DMS153 treated with DMSO at 0.1 percent for 48 hours (cell line): ENCODE results near the gene UQCC2.

Experiments
- DNase-seq: peaks from one replicate; lab custom pipeline; 2025; ENCODE audit not compliant: unreplicated experiment; lab: John Stamatoyannopoulos, UW

UQCC2 gene

DNA sequence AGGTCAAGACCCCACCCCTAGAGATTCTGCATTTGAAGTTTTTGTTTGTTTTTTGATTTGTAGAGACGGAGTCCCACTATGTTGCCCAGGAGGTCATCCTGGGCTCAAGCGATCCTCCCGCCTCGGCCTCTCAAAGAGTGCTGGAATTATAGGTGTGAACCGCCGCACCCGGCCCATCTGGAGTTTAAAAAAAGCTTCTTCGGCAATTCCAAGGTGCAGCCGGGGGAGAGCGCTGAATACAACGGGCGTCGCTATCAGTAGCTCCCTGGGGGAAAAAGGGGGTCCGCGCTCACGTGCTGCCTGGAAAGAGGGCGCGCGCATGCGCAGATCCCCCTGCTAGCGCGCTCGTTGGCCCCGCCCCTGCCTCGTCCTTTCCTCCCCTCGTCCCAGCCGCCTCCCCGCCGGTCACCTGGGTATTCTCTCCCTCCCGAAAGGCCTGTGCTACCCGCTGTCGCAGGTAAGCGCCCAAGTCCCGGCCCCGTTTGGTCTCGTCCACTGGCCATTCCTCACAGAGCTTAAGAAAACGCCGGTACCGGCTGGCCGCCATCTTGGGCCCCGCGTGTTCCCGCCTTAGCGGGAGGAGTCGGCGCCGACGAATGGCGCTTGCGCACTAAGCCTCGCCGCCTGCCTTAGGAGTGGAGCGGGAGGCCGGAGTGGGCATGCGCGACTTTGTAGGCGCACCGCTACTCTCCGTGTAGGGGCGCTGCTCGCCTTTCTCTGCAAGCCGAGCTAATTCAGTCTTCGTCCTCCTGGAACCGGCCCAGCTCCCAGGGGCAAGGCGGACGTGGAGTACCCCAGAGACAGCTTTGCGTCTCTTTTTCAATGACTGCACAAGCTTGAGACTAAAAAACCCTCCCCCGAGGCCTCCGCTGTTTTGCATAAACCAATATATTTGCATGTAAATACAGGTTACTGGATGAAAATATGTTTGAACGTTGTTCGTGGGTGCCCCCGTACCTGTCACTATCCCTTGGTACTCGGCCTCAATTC lies at the start of gene UQCC2:
UQCC2 (minus strand) TSS at position 561 of the 990 bp plus-strand sequence; CDS start at position 547, 14 bp downstream.
- peak; percentile 98 for DNase-seq

DNA sequence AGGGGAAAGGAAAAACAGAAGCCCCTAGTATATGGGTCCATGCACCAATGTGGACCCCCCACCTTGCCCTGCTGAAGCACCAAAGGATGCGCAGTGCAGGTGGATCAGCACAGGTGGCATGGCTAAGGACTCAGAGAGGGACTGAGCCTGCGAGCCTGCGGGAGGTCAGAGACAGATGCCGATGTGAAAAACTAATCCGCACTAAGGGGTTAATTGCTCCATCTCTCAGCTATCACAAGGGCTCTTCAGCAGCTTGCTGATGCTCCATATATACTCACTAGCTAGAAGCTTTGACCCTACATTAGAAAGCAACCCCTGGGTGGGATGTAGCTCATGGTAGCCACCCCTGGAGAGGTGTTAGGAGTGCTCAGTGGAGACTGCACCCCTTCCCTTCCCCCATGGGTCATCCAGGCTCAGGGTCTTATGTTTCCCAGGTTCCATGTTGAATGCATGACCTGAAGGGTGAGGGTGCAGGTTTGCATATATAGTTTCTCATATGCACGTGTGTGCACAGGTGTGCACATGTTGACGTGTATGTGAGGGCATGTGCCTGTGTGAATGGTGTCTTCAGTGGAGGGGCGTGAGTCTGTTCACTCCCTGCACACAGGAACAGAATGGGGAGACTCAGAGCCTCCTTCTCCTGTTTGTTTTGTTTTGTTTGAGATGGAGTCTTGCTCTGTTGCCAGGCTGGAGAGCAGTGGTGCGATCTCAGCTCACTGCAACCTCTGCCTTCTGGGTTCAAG lies 48.6 kb upstream of the UQCC2 start:
- no peak for DNase-seq

DNA sequence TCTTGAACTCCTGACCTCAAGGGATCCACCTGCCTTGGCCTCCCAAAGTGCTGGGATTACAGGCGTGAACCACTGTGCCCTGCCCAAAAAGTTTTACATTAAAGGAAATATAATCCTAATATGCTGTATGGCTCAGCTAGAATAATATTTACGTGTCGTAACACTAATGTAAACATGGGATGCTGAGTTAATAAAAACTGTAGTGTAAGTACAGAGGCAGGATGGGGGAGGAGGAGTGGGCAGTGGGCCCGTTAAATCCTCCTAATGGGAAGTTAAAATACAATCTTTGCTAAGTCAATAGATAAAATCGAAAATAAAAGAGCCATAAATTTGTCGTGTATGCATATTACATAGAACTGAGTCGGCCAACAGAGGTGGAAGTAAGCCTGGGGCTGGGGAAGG lies 47.3 kb upstream of the UQCC2 start:
- peak; percentile 24 for DNase-seq

DNA sequence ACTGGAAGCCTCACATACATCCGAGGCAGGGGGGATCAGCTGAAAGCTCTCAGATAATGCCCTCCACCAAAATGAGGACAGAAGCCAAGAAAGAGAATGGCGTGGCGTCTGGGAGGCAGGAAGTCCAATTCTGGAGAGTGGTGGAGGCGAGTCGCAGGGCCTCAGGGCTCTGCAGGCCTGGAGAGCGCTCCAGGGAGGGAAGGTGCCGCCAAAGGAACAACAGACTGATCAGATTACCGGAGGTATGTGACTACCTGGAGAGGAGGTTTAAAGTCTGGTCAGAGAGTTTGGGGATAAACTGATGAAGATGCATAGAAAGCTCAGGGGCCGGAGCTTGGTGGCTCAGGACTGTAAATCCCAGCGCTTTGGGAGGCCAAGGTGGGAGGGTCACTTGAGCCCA lies 46.4 kb upstream of the UQCC2 start:
- DNase-seq = no peak

DNA sequence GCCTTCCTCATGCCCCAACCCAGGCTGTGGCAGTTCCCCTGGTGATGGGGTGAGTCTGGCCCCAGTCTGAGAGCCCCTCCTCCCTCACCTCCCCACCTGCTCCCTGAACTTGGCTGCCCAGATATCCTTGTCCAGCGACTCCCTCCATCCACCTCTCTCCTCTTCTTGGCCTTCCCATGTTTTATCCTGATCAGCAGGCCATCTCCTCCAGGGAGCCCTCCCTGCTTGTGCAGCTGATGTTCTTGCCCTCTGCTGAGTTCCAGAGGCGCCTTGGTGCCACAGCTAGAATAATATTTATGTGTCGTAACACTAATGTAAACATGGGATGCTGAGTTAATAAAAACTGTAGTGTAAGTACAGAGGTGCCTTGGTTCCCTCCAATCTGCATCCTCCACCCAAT lies 45.6 kb upstream of the UQCC2 start:
- no peak for DNase-seq

DNA sequence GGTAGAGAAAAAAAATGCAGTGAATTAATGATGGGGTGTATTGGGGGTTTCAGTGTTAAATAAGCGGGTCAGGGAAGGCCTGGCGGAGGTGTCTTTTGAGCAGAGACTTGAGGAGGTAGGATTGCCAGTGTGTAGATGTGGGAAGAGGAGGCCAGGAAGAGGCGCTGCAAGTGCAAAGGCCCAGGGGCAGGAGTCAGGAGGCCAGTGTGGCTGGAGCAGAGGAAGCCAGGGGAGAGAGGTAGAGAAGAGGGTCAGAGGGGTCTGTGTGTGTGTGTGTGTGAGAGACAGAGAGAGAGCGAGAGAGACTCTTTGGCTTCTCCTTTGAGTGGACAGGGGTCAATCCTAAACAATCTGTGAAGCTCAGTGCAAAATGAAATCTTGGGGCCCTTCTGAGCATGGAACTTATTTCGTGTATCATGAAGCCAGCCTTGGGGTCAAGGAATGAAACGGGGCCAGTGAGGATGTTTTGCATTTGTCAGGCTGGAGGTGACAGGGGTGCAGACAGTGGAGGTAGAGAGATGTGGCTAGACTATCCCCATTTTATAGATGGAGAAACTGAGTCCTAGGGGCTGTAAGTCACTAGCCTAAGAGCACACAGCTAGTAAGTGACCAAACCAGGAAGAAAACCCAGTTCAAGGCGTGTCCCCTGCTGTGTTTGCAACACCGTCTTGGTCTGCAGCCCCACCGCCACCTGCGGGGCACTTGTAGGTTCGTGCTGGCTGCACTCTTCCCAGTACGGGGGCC lies 44.9 kb upstream of the UQCC2 start:
- no peak for DNase-seq

DNA sequence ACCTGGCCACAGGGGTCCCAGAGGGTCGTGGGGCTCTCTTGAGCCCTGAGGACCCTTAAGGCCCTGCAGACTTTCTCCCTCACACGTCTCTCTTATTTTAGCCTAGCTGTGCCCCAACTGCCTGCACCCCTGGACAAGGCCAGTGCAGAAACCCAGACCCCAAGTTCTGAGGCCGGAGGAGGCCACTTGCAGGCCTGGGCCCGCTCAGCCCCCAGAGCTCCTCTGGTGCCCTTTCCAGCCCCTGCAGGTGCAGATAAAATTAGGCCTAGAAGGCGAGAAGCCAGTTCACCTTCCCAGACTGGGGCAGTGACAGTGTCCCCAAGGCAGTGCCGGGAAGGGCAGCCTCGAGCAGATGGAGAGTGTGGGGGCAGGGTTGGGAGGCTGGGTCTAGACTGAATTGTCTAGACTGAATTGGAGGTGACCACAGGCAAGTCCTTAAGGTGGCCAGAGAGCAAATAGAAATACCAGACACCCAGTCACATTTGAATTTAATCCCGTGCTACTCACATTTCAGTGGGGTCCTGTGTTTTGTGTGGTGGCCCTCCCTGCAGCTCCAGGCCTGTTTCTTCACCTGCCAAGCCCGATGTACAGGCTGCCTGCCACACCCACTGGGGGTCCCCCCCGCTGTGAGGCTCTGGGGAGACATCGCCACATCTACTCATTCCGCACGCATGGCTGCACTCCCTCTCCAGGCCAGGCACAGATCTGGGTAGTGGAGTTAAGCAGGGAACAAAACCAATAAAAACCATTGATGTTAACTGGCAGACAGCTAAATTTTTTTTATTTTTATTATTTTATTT lies 43.8 kb upstream of the UQCC2 start:
- no peak for DNase-seq

DNA sequence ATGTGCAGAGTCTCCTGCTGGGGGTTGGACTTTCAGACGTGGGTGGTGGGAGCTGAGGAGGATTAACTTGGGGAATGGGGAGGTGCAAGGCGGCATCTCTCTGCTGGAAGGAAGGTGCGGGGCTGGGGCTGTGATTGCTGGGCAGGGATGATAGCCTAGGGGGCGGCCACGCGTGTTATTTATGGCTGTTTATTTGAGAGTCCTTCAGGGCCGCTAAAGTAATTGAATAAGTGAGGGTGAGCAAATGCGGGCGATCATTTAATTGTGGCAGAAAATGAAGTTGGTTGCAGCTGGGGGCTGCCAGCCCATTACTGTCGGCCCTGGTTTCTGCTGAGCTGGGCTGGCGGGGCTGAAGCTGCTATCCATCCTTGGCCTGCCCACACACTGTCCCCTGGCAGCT lies 42.7 kb upstream of the UQCC2 start:
- no peak for DNase-seq

DNA sequence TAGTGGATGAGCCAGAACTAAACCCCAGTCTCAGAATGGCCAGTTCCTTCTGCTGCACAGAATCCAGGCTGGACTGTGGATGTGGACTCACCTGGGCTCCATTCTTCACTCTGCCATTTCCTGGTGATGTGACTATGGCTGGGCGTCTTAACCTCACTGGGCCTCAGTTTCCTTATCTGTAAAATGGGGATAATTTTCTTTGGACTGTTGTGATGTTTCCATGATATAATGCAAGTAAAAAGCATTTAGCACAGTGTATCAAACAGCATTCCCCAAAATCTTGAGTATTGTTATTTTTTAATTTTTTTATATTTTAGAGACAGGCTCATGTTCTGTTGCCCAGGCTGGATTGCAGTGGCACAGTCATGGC lies 41.1 kb upstream of the UQCC2 start:
- no peak for DNase-seq

DNA sequence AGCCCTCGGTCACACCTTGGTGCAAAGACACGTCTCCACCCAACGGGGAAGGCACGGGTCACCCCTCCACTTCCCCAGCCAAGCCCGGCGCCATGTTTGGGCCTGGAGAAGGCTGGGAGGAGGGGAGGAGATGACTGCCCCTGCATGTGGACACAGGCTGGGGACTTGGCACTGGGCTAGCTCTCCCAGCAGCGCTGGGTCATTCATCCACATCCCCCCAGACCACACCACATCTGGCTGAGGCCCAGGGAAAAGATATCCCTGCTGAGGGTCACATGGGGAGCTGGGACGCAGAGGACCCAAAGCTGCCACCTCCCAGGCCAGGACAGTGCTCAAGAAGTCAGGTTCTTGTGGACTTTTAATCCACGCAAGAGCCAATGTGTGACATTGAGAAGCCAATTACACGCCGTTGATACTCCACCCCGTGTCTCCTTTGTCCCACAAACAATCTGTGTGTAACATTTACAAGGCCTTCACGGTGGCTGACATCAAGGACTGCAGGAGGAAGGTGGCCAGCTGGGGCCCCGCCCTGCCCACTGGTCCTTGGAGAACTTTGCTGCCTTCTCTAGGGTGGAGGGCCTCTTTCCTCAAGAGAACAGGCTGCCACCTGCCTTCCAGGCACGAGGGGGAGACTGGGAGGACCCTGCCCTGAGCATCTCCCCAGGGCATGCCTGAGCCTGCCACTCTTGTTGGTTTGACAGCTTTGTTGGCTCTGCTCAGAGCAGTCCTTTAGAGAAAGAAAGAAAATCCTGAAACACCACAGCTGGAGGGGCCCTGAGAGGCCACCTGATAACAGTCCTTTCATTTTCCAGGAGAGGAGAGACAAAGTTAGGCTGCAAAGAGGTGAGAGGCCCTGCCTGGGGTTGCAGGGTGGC lies 40.5 kb upstream of the UQCC2 start:
- peak; percentile 40 for DNase-seq

DNA sequence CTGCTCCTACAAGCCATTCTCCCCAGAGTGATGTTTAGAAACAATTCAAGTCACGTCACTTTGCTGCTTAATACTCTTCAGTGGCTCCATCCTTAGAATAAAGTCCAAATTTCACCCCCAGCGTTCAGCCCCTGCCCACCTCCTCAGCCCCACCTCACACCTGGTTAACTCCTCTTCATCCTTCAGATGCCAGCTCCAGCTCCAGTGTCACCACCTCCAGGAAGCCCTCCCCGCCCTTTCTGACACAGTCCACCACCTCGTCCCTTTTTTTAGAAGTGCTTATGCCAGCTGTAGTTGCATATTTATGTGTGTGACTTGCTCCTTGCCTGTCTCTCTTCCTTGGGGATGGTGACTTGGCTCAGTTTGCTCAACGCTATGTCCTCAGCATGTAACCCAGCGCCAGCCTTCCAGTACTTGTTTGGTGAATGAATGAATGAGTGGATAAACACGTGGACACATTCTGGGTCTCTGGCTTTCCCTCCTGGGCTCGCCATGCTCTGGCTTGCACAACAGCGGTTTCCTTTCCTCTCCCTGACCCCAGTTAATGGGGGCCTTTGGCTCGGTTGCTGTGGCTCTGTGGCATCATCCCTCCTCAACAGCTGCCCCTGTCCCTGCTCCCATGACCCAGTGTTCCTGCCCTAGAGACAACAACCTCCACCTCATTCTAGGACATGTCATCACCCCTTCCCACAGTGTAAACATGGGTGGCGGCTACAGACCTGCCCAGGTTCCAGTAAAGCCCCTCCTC lies 38.9 kb upstream of the UQCC2 start:
- no peak for DNase-seq

DNA sequence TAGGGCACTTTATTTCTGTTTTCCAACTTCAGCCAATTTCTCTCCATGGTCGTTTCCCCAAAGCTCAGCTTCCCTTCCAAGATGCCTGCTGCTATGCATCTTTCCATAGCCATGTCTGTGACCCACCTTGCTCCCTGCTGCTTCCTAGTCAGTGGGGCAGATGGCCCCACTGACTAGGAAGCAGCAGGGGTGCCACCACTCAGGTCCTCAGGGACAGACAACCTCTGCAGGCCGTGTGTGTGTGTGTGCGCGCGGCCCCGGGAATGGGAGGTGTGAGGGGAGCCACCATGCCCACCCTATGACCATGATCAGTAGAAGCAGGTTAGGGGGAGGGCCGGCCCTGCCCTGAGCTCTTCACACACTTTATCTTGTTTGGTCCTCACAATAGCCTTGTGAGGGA lies 37.9 kb upstream of the UQCC2 start:
- no peak for DNase-seq

DNA sequence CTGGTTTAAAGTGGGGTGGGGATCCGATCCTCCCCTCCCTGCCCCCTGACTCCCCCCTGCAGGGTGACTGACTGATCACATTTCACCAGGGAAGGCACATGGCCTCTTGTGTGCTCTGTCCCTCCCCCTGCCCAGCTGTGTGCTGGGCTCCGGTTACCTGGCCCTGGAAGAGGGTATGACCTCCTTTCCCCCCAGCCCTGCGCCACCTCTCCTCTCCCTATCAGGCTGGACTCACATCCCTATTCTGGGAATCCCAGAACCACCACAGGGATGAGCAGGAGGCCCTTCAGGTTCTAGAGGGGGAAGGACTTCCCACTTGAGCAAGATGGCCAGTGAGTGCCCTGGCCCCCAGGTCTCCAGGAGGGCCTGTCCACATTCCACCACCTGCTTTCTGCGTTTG lies 37.3 kb upstream of the UQCC2 start:
- DNase-seq = no peak

DNA sequence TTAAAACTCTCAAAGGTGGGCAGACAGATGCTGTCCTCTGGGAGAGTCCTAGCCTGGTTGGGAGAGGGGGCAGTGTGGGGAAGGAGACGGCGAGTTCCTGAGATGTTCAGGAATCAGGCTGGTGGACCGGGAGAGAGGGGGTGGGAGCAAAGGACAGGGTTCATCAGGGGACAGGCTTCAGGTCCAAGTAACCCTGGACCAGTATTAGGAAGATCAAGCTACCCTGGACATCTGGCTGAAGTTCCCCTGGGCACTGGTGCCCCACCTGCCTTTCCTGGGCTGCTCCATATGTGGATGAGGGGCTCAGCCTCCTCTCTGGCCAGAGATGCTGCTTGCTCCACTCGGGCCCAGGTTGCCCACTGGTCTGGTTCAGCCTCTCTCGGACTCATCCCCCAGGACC lies 36.3 kb upstream of the UQCC2 start:
- no peak for DNase-seq

DNA sequence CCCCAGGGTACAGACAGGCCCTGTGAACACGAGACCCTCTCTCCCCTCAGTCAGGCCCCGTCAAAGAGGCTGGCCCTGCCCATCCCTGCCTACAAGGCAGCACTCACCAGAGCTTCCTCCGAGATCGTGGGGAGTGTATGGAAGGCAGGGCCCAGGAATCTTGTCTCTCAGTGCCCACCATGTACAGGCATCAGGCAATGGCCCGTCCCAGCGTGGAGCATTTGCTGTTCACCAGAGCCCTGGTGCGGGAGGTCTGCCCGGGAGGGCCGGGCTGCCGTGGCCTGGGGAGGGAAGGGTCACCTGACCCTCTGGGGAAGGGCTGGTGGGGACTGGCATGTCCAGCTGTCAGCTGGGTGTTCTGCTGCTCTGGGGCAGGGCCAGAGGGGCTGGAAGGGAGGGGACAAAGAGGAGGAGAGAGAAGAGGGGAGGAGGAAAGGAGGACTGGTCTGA lies 35.2 kb upstream of the UQCC2 start, which contains the start of gene IP6K3:
IP6K3 (minus strand) TSS at position 255 of the 450 bp plus-strand sequence. CDS start 11,429 bp downstream, outside the sequence.
- DNase-seq = no peak

DNA sequence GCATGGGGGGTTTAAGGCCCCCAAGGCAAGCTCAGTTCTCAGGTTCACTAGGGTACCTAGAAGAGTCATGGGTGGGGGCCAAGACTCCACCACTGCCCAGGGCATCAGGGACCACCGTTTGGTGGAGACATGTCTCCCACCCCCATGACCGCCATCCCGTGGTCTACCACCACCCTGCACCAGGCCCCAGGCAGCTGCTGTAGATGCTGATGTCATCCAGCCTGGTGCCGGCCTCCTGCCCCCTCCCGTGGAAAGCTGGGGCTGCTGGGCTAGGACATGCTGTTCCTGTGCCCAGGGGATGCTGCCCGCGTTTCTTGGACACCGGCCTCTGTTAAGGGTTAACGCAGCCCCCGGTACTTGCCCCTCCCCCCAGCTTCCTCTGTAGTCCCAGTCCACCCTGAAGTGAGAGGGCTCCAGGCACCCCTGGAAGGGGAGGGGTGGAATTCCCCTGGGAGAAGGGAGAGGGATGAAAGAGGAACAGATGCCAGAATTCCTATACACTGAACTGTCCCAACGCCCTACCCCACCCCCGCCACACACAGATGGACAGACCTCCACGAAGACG lies 34.6 kb upstream of the UQCC2 start:
- no peak for DNase-seq

DNA sequence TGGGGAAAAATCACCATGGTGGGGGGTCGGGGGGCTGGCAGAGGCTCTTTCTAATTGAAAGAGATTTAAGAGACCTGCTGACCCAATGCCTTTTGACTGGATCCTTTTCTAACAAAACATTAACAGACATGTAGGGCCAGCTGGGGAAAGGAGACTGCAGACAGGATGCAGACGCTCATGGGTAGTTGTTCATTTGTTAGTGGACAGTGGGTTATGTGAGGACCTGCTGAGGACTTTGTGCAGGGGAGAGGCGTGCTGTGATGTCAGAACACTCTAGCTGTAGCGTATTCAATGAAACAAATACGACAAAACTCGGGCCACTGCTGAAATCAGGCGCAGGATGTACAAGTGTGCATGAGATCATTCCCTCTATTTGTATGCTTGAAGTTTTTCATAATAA lies 34.0 kb upstream of the UQCC2 start:
- DNase-seq = no peak

DNA sequence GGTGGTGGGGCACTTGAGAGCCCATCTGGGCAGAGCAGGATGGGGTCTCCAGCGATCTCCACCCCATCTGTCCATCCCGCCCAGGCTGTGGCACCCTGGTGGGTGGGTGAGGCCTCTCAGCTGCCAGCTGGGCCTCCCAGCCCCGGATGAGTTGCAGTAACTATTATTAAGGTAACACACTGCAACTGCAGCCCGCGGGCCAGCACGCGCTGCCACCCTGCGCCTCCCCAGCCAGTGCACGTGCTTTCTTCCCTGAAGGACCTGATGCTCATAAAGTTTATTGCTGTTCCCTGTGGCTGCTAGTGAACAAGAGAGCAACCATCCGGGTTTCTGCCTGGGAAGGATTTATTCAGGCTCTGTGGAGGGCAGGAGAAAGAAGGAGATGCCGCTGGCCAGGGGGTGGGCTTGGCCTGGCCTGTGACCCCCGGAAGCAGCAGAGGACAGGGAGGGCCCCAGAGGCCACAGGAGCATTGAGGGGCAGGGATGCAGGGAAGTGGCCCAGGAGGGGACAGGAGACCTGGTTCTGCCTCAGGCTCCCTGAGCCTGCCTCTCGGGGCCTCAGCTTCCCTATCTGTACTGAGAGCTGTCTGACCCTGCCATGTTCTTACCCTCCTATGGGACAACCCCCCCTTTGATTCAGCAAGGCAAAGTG lies 33.5 kb upstream of the UQCC2 start:
- DNase-seq = peak; percentile 41
